GM23338 (cell line): Measurements from ENCODE around the gene INO80. TPM values are rescaled to one million over a fixed set of nuclear protein-coding genes. Genes with fewer than 3 reads are reported as not detected.

Source experiments
- ATAC-seq: fragments of 200-7000 bp; cut with Tn5 transposase; 3 replicates; pipeline ENCODE4 v1.9.1; 2020
- DNase-seq: peaks from one replicate; pipeline ENCODE4 v3.0.0-alpha.2; 2015; ENCODE audit warnings: low spot score
- H2AFZ ChIP-seq: fragments of 200-600 bp; sonication (generic); 2 replicates; pipeline ENCODE4 v1.8.0; 2016; ENCODE audit warnings: antibody characterized with exemption, mild to moderate bottlenecking, moderate library complexity
- H3F3A ChIP-seq: fragments of 200-600 bp; sonication (generic); replicated peaks from 2 replicates; pipeline ENCODE4 v1.8.0; 2017; ENCODE audit warnings: antibody characterized with exemption, mixed run types, low read depth
- H3K27ac ChIP-seq: fragments of 200-600 bp; sonication (generic); 2 replicates; pipeline ENCODE4 v1.6.1; 2016; ENCODE audit warnings: low read depth
- H3K27me3 ChIP-seq: fragments of 200-600 bp; sonication (generic); 2 replicates; pipeline ENCODE4 v1.8.0; 2016; ENCODE audit warnings: mild to moderate bottlenecking, mixed run types, moderate library complexity; ENCODE audit not compliant: insufficient read depth
- H3K36me3 ChIP-seq: fragments of 200-600 bp; sonication (generic); 2 replicates; pipeline ENCODE4 v1.8.0; 2016; ENCODE audit warnings: mild to moderate bottlenecking; ENCODE audit not compliant: insufficient read depth
- H3K4me1 ChIP-seq: fragments of 200-600 bp; sonication (generic); 2 replicates; pipeline ENCODE4 v1.8.0; 2016; ENCODE audit warnings: mild to moderate bottlenecking, moderate library complexity; ENCODE audit not compliant: insufficient read depth
- H3K4me2 ChIP-seq: fragments of 200-600 bp; sonication (generic); 2 replicates; pipeline ENCODE4 v1.7.1; 2017; ENCODE audit warnings: mixed run types
- H3K4me3 ChIP-seq: fragments of 200-600 bp; sonication (generic); 2 replicates; pipeline ENCODE4 v1.6.1; 2016; ENCODE audit warnings: mixed run types
- H3K79me2 ChIP-seq: fragments of 200-600 bp; sonication (generic); replicated peaks from 2 replicates; pipeline ENCODE4 v1.8.0; 2017; ENCODE audit warnings: mild to moderate bottlenecking; ENCODE audit not compliant: insufficient read depth
- H3K9me2 ChIP-seq: fragments of 200-600 bp; sonication (generic); 2 replicates; pipeline ENCODE4 v1.8.0; 2017; ENCODE audit not compliant: insufficient read depth
- H4K20me1 ChIP-seq: fragments of 200-600 bp; sonication (generic); replicated peaks from 2 replicates; pipeline ENCODE4 v1.8.0; 2017; ENCODE audit warnings: mild to moderate bottlenecking; ENCODE audit not compliant: insufficient read depth
- H3K27ac Mint-ChIP-seq: 2 replicates; pipeline ENCODE4 v1.8.0; 2020; ENCODE audit warnings: inconsistent platforms, mild to moderate bottlenecking, moderate library complexity, mixed read lengths
- H3K27me3 Mint-ChIP-seq: 3 replicates; pipeline ENCODE4 v1.8.0; 2022; ENCODE audit warnings: low read depth, mild to moderate bottlenecking, moderate library complexity, mixed read lengths, inconsistent platforms; ENCODE audit not compliant: insufficient read depth, poor library complexity
- H3K36me3 Mint-ChIP-seq: 3 replicates; pipeline ENCODE4 v1.8.0; 2021; ENCODE audit warnings: low read depth, mild to moderate bottlenecking, inconsistent platforms, moderate library complexity, mixed read lengths
- H3K4me1 Mint-ChIP-seq: 3 replicates; pipeline ENCODE4 v1.8.0; 2020; ENCODE audit warnings: mild to moderate bottlenecking, inconsistent platforms, mixed read lengths
- H3K4me3 Mint-ChIP-seq: 3 replicates; pipeline ENCODE4 v1.8.0; 2021; ENCODE audit warnings: moderate library complexity, mild to moderate bottlenecking, inconsistent platforms, mixed read lengths
- H3K9me3 Mint-ChIP-seq: 3 replicates; pipeline ENCODE4 v1.8.0; 2020; ENCODE audit warnings: moderate library complexity, mild to moderate bottlenecking, inconsistent platforms, mixed read lengths
- CREB1 ChIP-seq: fragments of 250-450 bp; sonication (Bioruptor Pico); IDR thresholded peaks from 2 replicates; pipeline ENCODE4 v1.5.0; 2020; ENCODE audit warnings: low read depth, mild to moderate bottlenecking, moderate library complexity
- CTCF ChIP-seq, 2 experiments: fragments of 200-600 bp in 1 of 2; sonication (generic) in 1 of 2; conservative IDR thresholded peaks; 2 replicates each; pipeline versions ENCODE4 v1.5.1 to v1.6.1; 2016 to 2017; ENCODE audit warnings: antibody characterized with exemption in 2 of 2, low read depth in 2 of 2, mild to moderate bottlenecking in 2 of 2, moderate library complexity in 1 of 2
- ETS1 ChIP-seq: IDR thresholded peaks from 2 replicates; pipeline ENCODE4 v1.6.1; 2016; ENCODE audit warnings: antibody characterized with exemption
- EZH2 ChIP-seq: fragments of 200-600 bp; sonication (generic); IDR thresholded peaks from one replicate; pipeline ENCODE4 v1.8.0; 2017; ENCODE audit warnings: antibody characterized with exemption, mild to moderate bottlenecking, low read depth; ENCODE audit not compliant: unreplicated experiment
- EZH2phosphoT487 ChIP-seq: fragments of 200-600 bp; sonication (generic); IDR thresholded peaks from one replicate; pipeline ENCODE4 v1.8.1; 2018; ENCODE audit warnings: antibody characterized with exemption; ENCODE audit not compliant: unreplicated experiment
- JUNB ChIP-seq: IDR thresholded peaks from one replicate; pipeline ENCODE4 v1.6.1; 2016; ENCODE audit warnings: antibody characterized with exemption; ENCODE audit not compliant: unreplicated experiment
- NANOG ChIP-seq: IDR thresholded peaks from 2 replicates; pipeline ENCODE4 v1.6.1; 2016; ENCODE audit warnings: antibody characterized with exemption, borderline replicate concordance
- POLR2AphosphoS5 ChIP-seq: IDR thresholded peaks from 2 replicates; pipeline ENCODE4 v1.6.1; 2016; ENCODE audit warnings: antibody characterized with exemption, low read depth
- REST ChIP-seq: IDR thresholded peaks from one replicate; pipeline ENCODE4 v1.6.1; 2018; ENCODE audit warnings: antibody characterized with exemption; ENCODE audit not compliant: unreplicated experiment
- STAT1 ChIP-seq: IDR thresholded peaks from one replicate; pipeline ENCODE4 v1.6.1; 2016; ENCODE audit warnings: antibody characterized with exemption; ENCODE audit not compliant: unreplicated experiment
- ZNF114 ChIP-seq: fragments of 250-450 bp; sonication (Bioruptor Pico); IDR thresholded peaks from 2 replicates; pipeline ENCODE4 v1.5.0; 2020; ENCODE audit warnings: mild to moderate bottlenecking, moderate library complexity
- ZNF331 ChIP-seq: fragments of 250-450 bp; sonication (Bioruptor Pico); IDR thresholded peaks from 2 replicates; pipeline ENCODE4 v1.5.0; 2020; ENCODE audit warnings: low read depth, mild to moderate bottlenecking, moderate library complexity
- ZNF462 ChIP-seq: fragments of 250-450 bp; sonication (Bioruptor Pico); IDR thresholded peaks from 2 replicates; pipeline ENCODE4 v1.5.0; 2020; ENCODE audit warnings: mild to moderate bottlenecking, moderate library complexity
- polyA plus RNA-seq: library from polyadenylated mRNA; unstranded; fragments of >200 nt; fragmentation: Nextera tagmentation; extraction: Ambion mirVana; gene quantifications from 2 replicates; pipeline ENCODE4 v1.2.1, GENCODE V29; 2016
- total RNA-seq: library from RNA; depleted of rRNA; stranded (reverse); fragments of >200 nt; shearing (Covaris generic); gene quantifications from 2 replicates; pipeline ENCODE4 v1.2.3, GENCODE V29; 2014

The INO80 gene
- total and polyA plus RNA-seq, 2 experiments from 2014 or later: 6.5 to 24.9 TPM

GRCh38 chr15:41028853-41029252 lies 87.2 kb downstream of the INO80 start:
- ATAC-seq: no peak
- H2AFZ ChIP-seq: no peak overlapping the region
- H3K4me1 ChIP-seq: no peaks in the 10 kb centered on the region
- Mint-ChIP-seq H3K27me3 (peaks cover 4% of the 10 kb centered on the region), H3K4me3 (no peak overlapping the region), H3K27ac (no peak overlapping the region), H3K4me1 (no peaks in the 10 kb centered on the region; the same call in 2 of the 3 replicates), H3K36me3 (peaks cover 22% of the 10 kb centered on the region; the same call in 2 of the 3 replicates), H3K9me3 (no peaks in the 10 kb centered on the region)
- peaks cover 6% of the 10 kb centered on the region; the same call in 1 of the 2 replicates for H4K20me1 ChIP-seq
- peaks cover 5% of the 10 kb centered on the region for H3K79me2 ChIP-seq
- no peak for DNase-seq
- no peak overlapping the region for H3K27ac ChIP-seq
- peaks cover 13% of the 10 kb centered on the region; the same call in 1 of the 2 replicates for H3K36me3 ChIP-seq
- no peaks in the 10 kb centered on the region for H3K27me3 ChIP-seq
- TF ChIP-seq ETS1 (no peak), POLR2AphosphoS5 (no peak), JUNB (no peak), ZNF331 (no peak), ZNF114 (no peak), STAT1 (no peak), CREB1 (CRISPR knock-in tag) (no peak), ZNF462 (CRISPR knock-in tag) (no peak), NANOG (no peak), EZH2 (no peak), CTCF (conservative IDR thresholded peaks at IDR 0.05; ENCODE audit: low read depth in 2 of 2) (no peak), EZH2phosphoT487 (no peak), REST (no peak)
- H3K4me3 ChIP-seq: no peak overlapping the region
- no peaks in the 10 kb centered on the region for H3K9me2 ChIP-seq
- H3F3A ChIP-seq: no peaks in the 10 kb centered on the region
- H3K4me2 ChIP-seq: no peak overlapping the region
